Measurements from ENCODE around the gene OR2M7.
"Not testable (repeated sequence)": the region's sequence is repeated elsewhere in the genome, so short reads cannot be mapped to it uniquely, and the experiment has no call there.

OR2M7 gene

GRCh38 chr1:248324468-248324867 lies at the start of gene OR2M7:
OR2M7 (minus strand) TSS chr1:248324568; CDS start chr1:248324568, 0 bp downstream.
- DNase-seq = no peak

- no peak for DNase-seq
Observed at GRCh38 chr1:248373761-248374160, 49.4 kb upstream of the OR2M7 start.

GRCh38 chr1:248372394-248372793 lies 48.0 kb upstream of the OR2M7 start:
- no peak for DNase-seq

- no peak for DNase-seq
Observed at GRCh38 chr1:248366609-248367008, 42.2 kb upstream of the OR2M7 start.

- no peak for DNase-seq
Observed at GRCh38 chr1:248361121-248361715, 36.9 kb upstream of the OR2M7 start, which contains the start of gene OR2T4. OR2T4 (plus strand) TSS chr1:248361665; CDS start chr1:248361665, 0 bp downstream.

GRCh38 chr1:248359415-248359814 lies 35.0 kb upstream of the OR2M7 start:
- DNase-seq = no peak

- DNase-seq = no peak
Observed at GRCh38 chr1:248348475-248348874, 24.1 kb upstream of the OR2M7 start, which contains the start of gene OR14C36. OR14C36 (plus strand) TSS chr1:248348775; CDS start chr1:248348775, 0 bp downstream.

- no peak for DNase-seq
Observed at GRCh38 chr1:248343451-248343850, 19.1 kb upstream of the OR2M7 start.

GRCh38 chr1:248316796-248317195 lies 7.6 kb downstream of the OR2M7 start:
- no peak for DNase-seq

GRCh38 chr1:248306740-248307139 lies 17.6 kb downstream of the OR2M7 start:
- DNase-seq = not testable (repeated sequence)

- no peak for DNase-seq
Observed at GRCh38 chr1:248306103-248306502, 18.3 kb downstream of the OR2M7 start.

GRCh38 chr1:248305672-248306071 lies 18.7 kb downstream of the OR2M7 start:
- not testable (repeated sequence) for DNase-seq

GRCh38 chr1:248303324-248303723 lies 21.0 kb downstream of the OR2M7 start, which contains the start of gene OR2T12:
OR2T12 (minus strand) TSS chr1:248303424; CDS start chr1:248295578, 7,846 bp downstream.
- DNase-seq = no peak

- no peak for DNase-seq
Observed at GRCh38 chr1:248288391-248288790, 36.0 kb downstream of the OR2M7 start.

- DNase-seq = no peak
Observed at GRCh38 chr1:248277876-248278275, 46.5 kb downstream of the OR2M7 start, which contains the start of gene OR2T33. OR2T33 (minus strand) TSS chr1:248277976; CDS start chr1:248273814, 4,162 bp downstream.

Measured in activated CD4-positive, alpha-beta T cell treated with anti-CD3 and anti-CD28 coated beads for 1 hour (primary cell).